Lower leg skin (tissue), 4 donors: Measurements from ENCODE around the gene FURIN. TPM values are rescaled to one million over a fixed set of nuclear protein-coding genes. Genes with fewer than 3 reads are reported as not detected.

ENCODE experiments used
- DNase-seq, 2 donors: peaks; one replicate each; pipeline ENCODE4 v3.0.0-alpha.2; 2019; ENCODE audit warnings: low spot score in 2 of 2
- H3K4me3 ChIP-seq: fragments of 200-600 bp; sonication (generic); 2 replicates; pipeline ENCODE4 v1.5.1; 2017; ENCODE audit warnings: mild to moderate bottlenecking, low read depth; ENCODE audit not compliant: poor library complexity, severe bottlenecking
- POLR2A ChIP-seq, 2 donors: fragments of 450-650 bp; IDR thresholded peaks; one replicate each; pipeline ENCODE4 v1.6.1; 2016 to 2017; ENCODE audit warnings: antibody characterized with exemption in 2 of 2, mild to moderate bottlenecking in 1 of 2, moderate library complexity in 1 of 2
- WGBS, 2 donors: methylation state at CpG; one replicate each; pipeline ENCODE4 v1.1.5; 2018; 5-methylcytosine and 5-hydroxymethylcytosine counted together
- intact Hi-C: fragments of 100-400 bp; cut with DNase I; formaldehyde crosslinking; loops from one replicate; pipeline ENCODE4 v1.15.0; 2023; ENCODE audit warnings: low total_unique reads
- total RNA-seq, 4 donors: library from RNA; depleted of rRNA; stranded (reverse); fragments of >200 nt; gene quantifications; one replicate each; pipeline ENCODE4 v1.1.0, GENCODE V29; 2016
- TF ChIP-seq, protein P1 (sequence below), 3 donors: fragments of 450-650 bp; IDR thresholded peaks; one replicate each; pipeline ENCODE4 v1.5.1; 2016; ENCODE audit warnings: antibody characterized with exemption in 3 of 3, mild to moderate bottlenecking in 3 of 3, moderate library complexity in 2 of 3

The FURIN gene
- total RNA-seq, 4 donors from 2014 or later: 114 to 163 (median 149) TPM

DNA sequence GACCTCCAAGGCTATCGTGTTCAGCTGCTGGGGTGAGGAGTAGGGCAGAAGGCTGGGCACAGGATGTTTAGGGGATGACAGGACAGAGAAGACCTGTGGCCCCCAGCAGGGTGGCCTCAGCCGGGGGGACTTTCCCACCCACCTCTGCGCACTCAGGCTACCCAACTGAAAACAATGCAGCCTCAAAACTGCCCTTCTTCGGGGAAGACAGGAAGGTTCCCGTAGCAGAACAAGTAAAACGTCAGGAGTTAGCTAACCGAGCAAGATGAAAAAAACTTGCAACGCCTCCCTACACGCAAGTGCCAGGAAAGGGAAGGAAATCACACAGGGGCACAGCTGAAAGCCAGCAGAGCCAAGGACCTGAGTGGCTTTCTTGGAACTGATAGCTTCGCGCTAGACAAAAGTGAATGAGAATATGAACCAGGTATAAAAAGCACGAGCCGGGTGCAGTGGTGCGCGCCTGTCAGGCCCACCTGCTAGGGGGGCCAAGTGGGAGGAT lies 38.4 kb upstream of the FURIN start:
- no peak overlapping the region for H3K4me3 ChIP-seq
- intact Hi-C loops: no loop called here
- TF ChIP-seq, protein P1, sequence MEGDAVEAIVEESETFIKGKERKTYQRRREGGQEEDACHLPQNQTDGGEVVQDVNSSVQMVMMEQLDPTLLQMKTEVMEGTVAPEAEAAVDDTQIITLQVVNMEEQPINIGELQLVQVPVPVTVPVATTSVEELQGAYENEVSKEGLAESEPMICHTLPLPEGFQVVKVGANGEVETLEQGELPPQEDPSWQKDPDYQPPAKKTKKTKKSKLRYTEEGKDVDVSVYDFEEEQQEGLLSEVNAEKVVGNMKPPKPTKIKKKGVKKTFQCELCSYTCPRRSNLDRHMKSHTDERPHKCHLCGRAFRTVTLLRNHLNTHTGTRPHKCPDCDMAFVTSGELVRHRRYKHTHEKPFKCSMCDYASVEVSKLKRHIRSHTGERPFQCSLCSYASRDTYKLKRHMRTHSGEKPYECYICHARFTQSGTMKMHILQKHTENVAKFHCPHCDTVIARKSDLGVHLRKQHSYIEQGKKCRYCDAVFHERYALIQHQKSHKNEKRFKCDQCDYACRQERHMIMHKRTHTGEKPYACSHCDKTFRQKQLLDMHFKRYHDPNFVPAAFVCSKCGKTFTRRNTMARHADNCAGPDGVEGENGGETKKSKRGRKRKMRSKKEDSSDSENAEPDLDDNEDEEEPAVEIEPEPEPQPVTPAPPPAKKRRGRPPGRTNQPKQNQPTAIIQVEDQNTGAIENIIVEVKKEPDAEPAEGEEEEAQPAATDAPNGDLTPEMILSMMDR (IDR thresholded peaks at IDR 0.05): no peak
- no peak for TF ChIP-seq POLR2A (IDR thresholded peaks at IDR 0.05)
- WGBS, 2 donors: 59 to 60% methylated on average over 14 to 15 of the region's 15 CpGs
- DNase-seq: peak in 1 of 2 donors; percentile 43

DNA sequence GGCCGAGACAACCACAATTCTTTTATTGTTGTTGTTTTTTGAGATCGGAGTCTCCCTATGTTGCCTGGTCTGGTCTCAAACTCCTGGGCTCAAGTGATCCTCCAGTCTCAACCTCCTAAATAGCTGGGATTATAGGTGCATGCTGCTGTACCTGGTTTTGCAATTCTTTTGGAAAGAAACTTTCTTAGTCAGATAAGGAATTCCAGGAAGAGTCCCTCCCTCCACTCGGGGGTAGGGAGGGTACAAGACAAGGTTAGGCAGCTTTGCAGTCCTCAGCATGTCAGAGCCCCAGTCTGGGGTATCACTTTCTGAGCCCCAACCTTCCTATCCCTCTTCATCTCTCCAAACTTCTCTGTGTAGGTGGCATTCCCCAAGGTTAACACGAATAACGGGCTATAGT lies 33.8 kb upstream of the FURIN start:
- no peak for DNase-seq
- intact Hi-C loops: no loop called here
- TF ChIP-seq, protein P1 (IDR thresholded peaks at IDR 0.05): no peak
- TF ChIP-seq POLR2A (IDR thresholded peaks at IDR 0.05): no peak
- 56 to 72% methylated on average over 5 of the region's 5 CpGs for WGBS, 2 donors
- H3K4me3 ChIP-seq: no peak overlapping the region

DNA sequence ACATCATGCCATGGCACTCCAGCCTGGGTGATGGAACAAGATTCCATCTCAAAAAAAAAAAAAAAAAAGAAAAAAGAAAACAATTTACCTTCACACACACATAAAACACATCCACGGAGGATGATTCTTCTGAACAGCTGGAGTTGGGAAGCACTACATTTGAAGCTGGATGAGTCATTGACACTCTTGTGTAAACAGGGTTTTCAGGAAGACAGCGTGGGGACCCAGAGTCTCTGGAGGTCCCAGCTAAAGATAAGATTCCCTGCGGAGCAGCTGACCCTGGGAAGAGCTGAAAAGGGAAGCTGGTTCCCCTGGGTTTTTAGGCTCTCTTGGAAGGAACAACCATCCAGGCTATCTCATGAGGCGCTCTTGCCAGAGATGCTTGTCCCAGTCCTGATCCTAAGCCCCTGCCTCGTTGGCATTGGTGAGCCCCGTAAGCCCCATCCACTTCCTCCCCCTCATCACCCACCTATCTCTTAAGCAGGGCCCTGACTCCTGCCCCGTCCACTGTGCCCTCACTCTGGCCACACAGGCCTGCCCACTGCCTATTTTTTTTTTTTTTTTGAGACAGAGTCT lies 32.0 kb upstream of the FURIN start:
- no peak for TF ChIP-seq POLR2A (IDR thresholded peaks at IDR 0.05)
- TF ChIP-seq, protein P1 (IDR thresholded peaks at IDR 0.05): no peak
- H3K4me3 ChIP-seq: no peak overlapping the region
- intact Hi-C loops: no loop called here
- DNase-seq: no peak
- WGBS, 2 donors: 62 to 70% methylated on average over 7 of the region's 7 CpGs

DNA sequence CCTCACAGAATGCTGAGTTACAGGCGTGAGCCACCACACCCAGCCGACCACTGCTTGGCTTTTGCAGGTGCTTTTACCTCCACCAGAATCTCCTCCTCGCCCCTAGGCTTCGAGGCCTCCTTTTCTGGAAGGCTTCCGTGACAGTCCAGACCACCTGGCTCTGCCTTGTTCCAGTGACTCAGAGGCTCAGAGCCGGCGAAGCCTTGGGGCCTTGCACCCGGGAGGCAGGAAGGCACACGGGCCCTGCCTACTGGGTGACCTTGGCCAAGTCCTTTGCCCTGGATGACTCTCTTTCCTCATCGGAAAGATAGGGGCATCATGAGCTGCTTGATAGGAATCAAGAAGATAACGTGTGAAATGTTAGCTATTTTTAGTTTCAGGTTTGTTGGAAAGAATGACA lies 31.3 kb upstream of the FURIN start:
- TF ChIP-seq POLR2A (IDR thresholded peaks at IDR 0.05): no peak
- TF ChIP-seq, protein P1 (IDR thresholded peaks at IDR 0.05): no peak
- H3K4me3 ChIP-seq: no peak overlapping the region
- WGBS, 2 donors: 69 to 81% methylated on average over 11 of the region's 11 CpGs
- no peak for DNase-seq
- intact Hi-C loops: no loop called here

DNA sequence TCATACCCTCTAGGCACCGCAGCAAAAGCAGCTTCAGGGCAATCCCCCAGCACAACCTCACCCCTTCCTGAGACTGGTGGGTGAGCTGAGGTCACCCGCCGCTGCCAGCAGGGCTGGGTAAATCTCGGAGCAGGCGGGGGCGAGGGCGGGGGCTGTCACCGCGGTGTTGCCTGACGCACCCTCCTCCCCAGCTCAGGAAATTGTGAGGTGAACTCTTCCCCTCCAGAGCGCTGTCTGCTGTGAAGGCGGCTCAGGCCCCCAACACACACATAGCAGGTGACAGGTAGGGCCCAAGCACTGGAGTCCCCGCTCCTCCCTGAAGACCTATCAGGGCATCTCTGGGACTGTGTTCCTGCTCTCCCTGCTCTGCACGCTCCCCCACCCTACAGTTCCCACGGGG lies 30.2 kb upstream of the FURIN start:
- TF ChIP-seq, protein P1 (IDR thresholded peaks at IDR 0.05): no peak
- TF ChIP-seq POLR2A (IDR thresholded peaks at IDR 0.05): no peak
- DNase-seq: no peak
- intact Hi-C loops: no loop called here
- H3K4me3 ChIP-seq: no peak overlapping the region
- WGBS, 2 donors: 57 to 79% methylated on average over 5 to 13 of the region's 15 CpGs

DNA sequence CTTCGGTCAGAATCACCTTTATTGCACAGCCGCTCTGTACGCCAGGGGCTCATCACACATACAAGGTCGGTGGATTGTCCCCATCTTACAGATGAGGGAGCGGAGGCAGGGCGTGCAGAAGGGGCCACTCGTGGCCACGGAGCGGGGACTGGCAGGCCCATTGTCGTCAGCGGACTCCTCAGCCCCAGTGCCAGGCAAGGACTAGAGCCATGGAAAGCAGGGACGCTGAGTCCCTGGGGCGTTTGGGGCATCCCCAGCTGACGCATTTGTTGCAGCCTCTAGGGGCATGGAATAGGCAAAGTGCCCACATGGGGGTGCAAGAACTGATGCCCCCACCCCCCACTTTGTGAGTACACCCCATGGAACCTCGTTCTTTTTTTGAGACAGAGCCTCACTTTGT lies 29.8 kb upstream of the FURIN start:
- no peak for DNase-seq
- WGBS, 2 donors: 82 to 85% methylated on average over 15 of the region's 15 CpGs
- TF ChIP-seq, protein P1 (IDR thresholded peaks at IDR 0.05): no peak
- no peak for TF ChIP-seq POLR2A (IDR thresholded peaks at IDR 0.05)
- no peak overlapping the region for H3K4me3 ChIP-seq
- intact Hi-C loops: no loop called here
